ENCODE data around the gene PHLDB2. TPM values are rescaled to one million over a fixed set of nuclear protein-coding genes. Genes with fewer than 3 reads are reported as not detected.

PHLDB2 gene
- total RNA-seq, 4 donors from 2014 or later: 53.2 to 97.2 (median 89.1) TPM

DNA sequence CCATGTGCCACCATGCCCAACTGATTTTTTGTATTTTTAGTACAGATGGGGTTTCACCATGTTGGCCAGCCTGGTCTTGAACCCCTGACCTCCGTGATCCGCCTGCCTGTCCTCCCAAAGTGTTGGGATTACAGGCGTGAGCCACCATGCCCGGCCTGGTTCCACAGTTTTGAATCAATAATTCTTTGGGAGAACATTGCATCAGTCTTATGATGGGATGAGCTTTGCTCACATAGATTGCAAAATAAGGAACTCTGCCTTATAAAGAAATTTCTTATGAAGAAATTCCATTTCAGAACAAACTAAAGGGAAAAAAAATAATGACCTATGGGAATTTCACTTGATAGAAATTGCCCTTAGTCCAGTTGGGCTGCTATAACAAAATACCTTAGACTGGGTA, 159.6 kb downstream of the PHLDB2 start:
- TF ChIP-seq, protein P1, sequence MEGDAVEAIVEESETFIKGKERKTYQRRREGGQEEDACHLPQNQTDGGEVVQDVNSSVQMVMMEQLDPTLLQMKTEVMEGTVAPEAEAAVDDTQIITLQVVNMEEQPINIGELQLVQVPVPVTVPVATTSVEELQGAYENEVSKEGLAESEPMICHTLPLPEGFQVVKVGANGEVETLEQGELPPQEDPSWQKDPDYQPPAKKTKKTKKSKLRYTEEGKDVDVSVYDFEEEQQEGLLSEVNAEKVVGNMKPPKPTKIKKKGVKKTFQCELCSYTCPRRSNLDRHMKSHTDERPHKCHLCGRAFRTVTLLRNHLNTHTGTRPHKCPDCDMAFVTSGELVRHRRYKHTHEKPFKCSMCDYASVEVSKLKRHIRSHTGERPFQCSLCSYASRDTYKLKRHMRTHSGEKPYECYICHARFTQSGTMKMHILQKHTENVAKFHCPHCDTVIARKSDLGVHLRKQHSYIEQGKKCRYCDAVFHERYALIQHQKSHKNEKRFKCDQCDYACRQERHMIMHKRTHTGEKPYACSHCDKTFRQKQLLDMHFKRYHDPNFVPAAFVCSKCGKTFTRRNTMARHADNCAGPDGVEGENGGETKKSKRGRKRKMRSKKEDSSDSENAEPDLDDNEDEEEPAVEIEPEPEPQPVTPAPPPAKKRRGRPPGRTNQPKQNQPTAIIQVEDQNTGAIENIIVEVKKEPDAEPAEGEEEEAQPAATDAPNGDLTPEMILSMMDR (IDR thresholded peaks at IDR 0.05; ENCODE audit: low read depth): no peak

- TF ChIP-seq, protein P1 (IDR thresholded peaks at IDR 0.05; ENCODE audit: low read depth): no peak
Observed at GRCh38 chr3:112019716-112020115, 160.7 kb downstream of the PHLDB2 start.

DNA sequence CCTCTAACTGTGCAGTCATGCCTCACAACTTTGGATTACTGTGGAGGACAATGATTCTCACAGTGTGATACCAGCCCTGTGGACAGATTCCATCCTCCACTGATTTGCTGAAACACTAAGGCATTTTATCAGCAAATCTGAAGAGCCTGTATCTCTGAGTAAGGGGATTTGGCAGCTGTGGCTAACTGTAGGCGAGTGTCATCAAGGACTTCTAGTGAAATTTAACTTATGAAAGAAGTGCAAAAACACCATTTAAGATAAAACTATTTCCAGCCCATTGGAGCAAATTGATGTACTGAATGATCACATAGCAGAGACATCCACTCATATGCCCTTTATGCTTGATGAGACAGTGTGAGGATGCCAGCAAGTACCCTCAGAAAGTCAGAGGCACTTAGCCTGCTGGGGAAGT, 161.6 kb downstream of the PHLDB2 start:
- TF ChIP-seq, protein P1 (IDR thresholded peaks at IDR 0.05; ENCODE audit: low read depth): no peak

Other genes starting within 250 kb of the PHLDB2 start
- gene PLCXD2, start 184.6 kb upstream of the PHLDB2 start, total RNA-seq: 1 to 10 TPM in 1 of 4 donors, under 1 TPM in 3; 0.22 to 1.0 (median 0.70) TPM
- gene ABHD10, start 119.8 kb downstream of the PHLDB2 start, total RNA-seq: 10 to 100 TPM; 17.9 to 24.9 (median 22.1) TPM
- not detected for gene TAGLN3, start 139.7 kb downstream of the PHLDB2 start, total RNA-seq
- not detected for gene TMPRSS7, start 175.5 kb downstream of the PHLDB2 start, total RNA-seq
- 1 to 10 TPM in 2 of 4 donors, under 1 TPM in 2; 0.38 to 6.2 (median 1.1) TPM for gene C3orf52, start 227.1 kb downstream of the PHLDB2 start, total RNA-seq